Smooth muscle cell (in vitro differentiated cells): ENCODE data around the gene DNAH9. TPM values are rescaled to one million over a fixed set of nuclear protein-coding genes. Genes with fewer than 3 reads are reported as not detected.

Source experiments
- DNase-seq: peaks from one replicate; lab custom pipeline; 2025; ENCODE audit not compliant: unreplicated experiment; lab: John Stamatoyannopoulos, UW
- H2AFZ ChIP-seq: fragments of 200-600 bp; sonication (generic); 2 replicates; pipeline ENCODE4 v1.6.0; 2016; ENCODE audit warnings: antibody characterized with exemption, low read depth, mild to moderate bottlenecking
- H3F3A ChIP-seq: fragments of 200-600 bp; sonication (generic); 2 replicates; pipeline ENCODE4 v1.6.0; 2017; ENCODE audit warnings: antibody characterized with exemption, low read depth
- H3K27ac ChIP-seq: fragments of 200-600 bp; sonication (generic); 2 replicates; pipeline ENCODE4 v1.5.1; 2016; ENCODE audit warnings: low read depth, mild to moderate bottlenecking
- H3K27me3 ChIP-seq: fragments of 200-600 bp; sonication (generic); 2 replicates; pipeline ENCODE4 v1.6.1; 2016; ENCODE audit warnings: low read depth, mild to moderate bottlenecking
- H3K36me3 ChIP-seq: fragments of 200-600 bp; sonication (generic); 2 replicates; pipeline ENCODE4 v1.5.1; 2016; ENCODE audit warnings: low read depth
- H3K4me1 ChIP-seq: fragments of 200-600 bp; sonication (generic); 2 replicates; pipeline ENCODE4 v1.5.1; 2016; ENCODE audit warnings: low read depth
- H3K4me2 ChIP-seq: fragments of 200-600 bp; sonication (generic); 2 replicates; pipeline ENCODE4 v1.6.0; 2016; ENCODE audit warnings: mild to moderate bottlenecking
- H3K4me3 ChIP-seq: fragments of 200-600 bp; sonication (generic); 2 replicates; pipeline ENCODE4 v1.5.1; 2016; ENCODE audit warnings: mild to moderate bottlenecking
- H3K79me2 ChIP-seq: fragments of 200-600 bp; sonication (generic); 2 replicates; pipeline ENCODE4 v1.6.0; 2016; ENCODE audit warnings: low read depth, mild to moderate bottlenecking
- H3K9ac ChIP-seq: fragments of 200-600 bp; sonication (generic); 2 replicates; pipeline ENCODE4 v1.6.0; 2016; ENCODE audit warnings: low read depth
- H3K9me3 ChIP-seq: fragments of 200-600 bp; sonication (generic); replicated peaks from 2 replicates; pipeline ENCODE4 v1.5.1; 2016; ENCODE audit warnings: low read depth
- H4K20me1 ChIP-seq: fragments of 200-600 bp; sonication (generic); 2 replicates; pipeline ENCODE4 v1.6.0; 2016; ENCODE audit warnings: low read depth
- WGBS: methylation state at CpG from one replicate; pipeline ENCODE4 v1.1.7; 2016; ENCODE audit warnings: low lambda C conversion rate; 5-methylcytosine and 5-hydroxymethylcytosine counted together
- polyA plus RNA-seq: library from polyadenylated mRNA; unstranded; fragments of >200 nt; fragmentation: Nextera tagmentation; extraction: Ambion mirVana; gene quantifications from 2 replicates; pipeline ENCODE4 v1.2.1, GENCODE V29; 2016
- total RNA-seq: library from RNA; depleted of rRNA; stranded (reverse); fragments of >200 nt; gene quantifications from 2 replicates; pipeline ENCODE4 v1.2.3, GENCODE V29; 2014
- TF ChIP-seq, protein P1 (sequence below): fragments of 200-600 bp; sonication (generic); IDR thresholded peaks from 2 replicates; pipeline ENCODE4 v1.5.1; 2017; ENCODE audit warnings: borderline replicate concordance, mild to moderate bottlenecking, antibody characterized with exemption; ENCODE audit not compliant: insufficient read depth, poor library complexity, severe bottlenecking

DNAH9 gene
- total and polyA plus RNA-seq, 2 experiments from 2014 or later, result 0.30 to 0.49 TPM

DNA sequence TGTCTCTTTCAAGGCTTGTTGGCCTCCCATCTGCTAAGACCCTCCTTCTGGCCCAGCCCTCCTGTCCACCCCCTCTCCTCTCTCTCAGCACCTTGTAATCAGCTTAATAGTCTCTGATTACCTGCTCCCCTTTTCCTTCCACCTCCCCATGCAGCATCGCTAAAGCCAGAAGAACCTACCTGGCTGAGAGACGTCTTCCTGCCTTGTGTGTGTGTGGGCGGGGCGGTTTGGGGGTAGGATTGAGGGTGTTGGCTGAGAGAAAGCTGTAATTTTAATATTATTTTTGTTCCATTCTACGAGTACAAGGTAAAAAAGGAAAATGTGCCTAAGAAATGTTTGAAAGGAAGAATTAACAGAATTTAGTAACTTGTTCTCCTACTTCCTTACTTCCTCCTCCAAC is 3.4 kb downstream of the DNAH9 start:
- H3K4me3 ChIP-seq, result no peak overlapping the region
- H4K20me1 ChIP-seq, result no peaks in the 10 kb centered on the region
- no peaks in the 10 kb centered on the region for H3K4me1 ChIP-seq
- 80% methylated on average over 5 of the region's 5 CpGs for WGBS
- no peak overlapping the region for H3K9ac ChIP-seq
- TF ChIP-seq, protein P1, sequence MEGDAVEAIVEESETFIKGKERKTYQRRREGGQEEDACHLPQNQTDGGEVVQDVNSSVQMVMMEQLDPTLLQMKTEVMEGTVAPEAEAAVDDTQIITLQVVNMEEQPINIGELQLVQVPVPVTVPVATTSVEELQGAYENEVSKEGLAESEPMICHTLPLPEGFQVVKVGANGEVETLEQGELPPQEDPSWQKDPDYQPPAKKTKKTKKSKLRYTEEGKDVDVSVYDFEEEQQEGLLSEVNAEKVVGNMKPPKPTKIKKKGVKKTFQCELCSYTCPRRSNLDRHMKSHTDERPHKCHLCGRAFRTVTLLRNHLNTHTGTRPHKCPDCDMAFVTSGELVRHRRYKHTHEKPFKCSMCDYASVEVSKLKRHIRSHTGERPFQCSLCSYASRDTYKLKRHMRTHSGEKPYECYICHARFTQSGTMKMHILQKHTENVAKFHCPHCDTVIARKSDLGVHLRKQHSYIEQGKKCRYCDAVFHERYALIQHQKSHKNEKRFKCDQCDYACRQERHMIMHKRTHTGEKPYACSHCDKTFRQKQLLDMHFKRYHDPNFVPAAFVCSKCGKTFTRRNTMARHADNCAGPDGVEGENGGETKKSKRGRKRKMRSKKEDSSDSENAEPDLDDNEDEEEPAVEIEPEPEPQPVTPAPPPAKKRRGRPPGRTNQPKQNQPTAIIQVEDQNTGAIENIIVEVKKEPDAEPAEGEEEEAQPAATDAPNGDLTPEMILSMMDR, result no peak
- no peaks in the 10 kb centered on the region for H3K79me2 ChIP-seq
- no peaks in the 10 kb centered on the region for H3F3A ChIP-seq
- H2AFZ ChIP-seq, result no peak overlapping the region
- H3K27ac ChIP-seq, result no peak overlapping the region
- H3K27me3 ChIP-seq, result no peaks in the 10 kb centered on the region
- DNase-seq, result no peak
- H3K9me3 ChIP-seq, result no peaks in the 10 kb centered on the region
- no peaks in the 10 kb centered on the region for H3K36me3 ChIP-seq
- H3K4me2 ChIP-seq, result no peak overlapping the region

DNA sequence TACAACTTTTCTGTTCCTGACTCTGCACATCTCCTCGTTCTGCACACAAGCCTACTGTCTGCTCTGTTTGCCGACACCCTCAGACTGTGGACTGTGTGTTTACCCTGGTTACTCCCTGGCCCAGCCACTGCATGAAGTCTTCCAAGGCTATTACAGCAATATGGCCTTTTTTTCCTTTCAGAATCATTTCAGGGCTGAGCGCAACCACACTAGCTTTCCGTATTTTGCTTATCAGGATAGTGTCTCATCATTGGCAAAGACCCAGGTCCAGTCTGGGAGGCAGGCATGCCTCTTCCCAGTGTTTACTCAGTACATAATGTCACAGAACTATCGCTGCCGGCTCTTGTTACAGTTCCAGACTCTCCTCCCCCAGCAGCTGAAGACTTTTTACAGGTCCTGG is 10.1 kb downstream of the DNAH9 start:
- H3K9me3 ChIP-seq, result no peaks in the 10 kb centered on the region
- H3K27ac ChIP-seq, result peak overlapping the region; percentile 63
- peak overlapping the region; percentile 50 for H3K4me2 ChIP-seq
- H3K4me3 ChIP-seq, result peak overlapping the region; percentile 8
- peaks cover 11% of the 10 kb centered on the region for H3K4me1 ChIP-seq
- H3K9ac ChIP-seq, result no peak overlapping the region
- H4K20me1 ChIP-seq, result no peaks in the 10 kb centered on the region
- no peaks in the 10 kb centered on the region for H3K27me3 ChIP-seq
- H3K79me2 ChIP-seq, result no peaks in the 10 kb centered on the region
- WGBS, result 15% methylated on average over 6 of the region's 6 CpGs
- TF ChIP-seq, protein P1, result no peak
- peak overlapping the region; percentile 25 for H2AFZ ChIP-seq
- H3K36me3 ChIP-seq, result no peaks in the 10 kb centered on the region
- peak; percentile 14 for DNase-seq
- H3F3A ChIP-seq, result no peaks in the 10 kb centered on the region

DNA sequence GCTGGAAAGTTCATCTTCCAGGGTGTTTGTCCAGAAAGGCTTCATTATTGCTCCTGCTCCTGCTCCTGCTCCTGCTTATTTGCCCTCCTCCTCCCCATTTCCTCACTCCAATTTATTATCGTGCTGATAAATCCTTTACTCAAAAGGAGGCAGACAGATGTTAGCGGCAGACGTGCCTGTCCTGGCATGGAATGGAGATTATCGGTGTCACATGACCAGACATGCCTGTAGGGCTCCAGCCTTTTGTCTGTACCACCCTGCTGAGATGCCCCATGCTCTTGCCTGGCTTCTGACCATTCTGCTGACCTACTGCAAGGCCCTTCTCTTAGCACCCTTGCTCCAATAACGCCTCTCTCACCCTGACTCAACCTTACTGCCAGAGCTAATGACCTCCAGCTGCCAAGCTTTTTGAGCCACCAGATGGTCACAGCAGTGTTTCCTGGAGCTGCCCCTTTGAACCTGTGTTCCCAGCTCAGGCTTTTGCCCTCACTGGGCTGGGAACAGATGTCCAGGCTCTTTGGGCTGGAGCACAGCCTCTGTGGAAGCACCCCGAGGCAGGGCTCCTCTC is 12.8 kb downstream of the DNAH9 start:
- 67% methylated on average over 6 of the region's 6 CpGs for WGBS
- Histone ChIP-seq H3K4me1 (peaks cover 11% of the 10 kb centered on the region), H3K9ac (no peak overlapping the region), H4K20me1 (no peaks in the 10 kb centered on the region), H3K36me3 (no peaks in the 10 kb centered on the region), H3F3A (no peaks in the 10 kb centered on the region), H2AFZ (no peak overlapping the region), H3K79me2 (no peaks in the 10 kb centered on the region), H3K27me3 (no peaks in the 10 kb centered on the region), H3K9me3 (no peaks in the 10 kb centered on the region), H3K4me3 (no peak overlapping the region), H3K27ac (no peak overlapping the region), H3K4me2 (no peak overlapping the region)
- DNase-seq, result no peak
- TF ChIP-seq, protein P1, result no peak

DNA sequence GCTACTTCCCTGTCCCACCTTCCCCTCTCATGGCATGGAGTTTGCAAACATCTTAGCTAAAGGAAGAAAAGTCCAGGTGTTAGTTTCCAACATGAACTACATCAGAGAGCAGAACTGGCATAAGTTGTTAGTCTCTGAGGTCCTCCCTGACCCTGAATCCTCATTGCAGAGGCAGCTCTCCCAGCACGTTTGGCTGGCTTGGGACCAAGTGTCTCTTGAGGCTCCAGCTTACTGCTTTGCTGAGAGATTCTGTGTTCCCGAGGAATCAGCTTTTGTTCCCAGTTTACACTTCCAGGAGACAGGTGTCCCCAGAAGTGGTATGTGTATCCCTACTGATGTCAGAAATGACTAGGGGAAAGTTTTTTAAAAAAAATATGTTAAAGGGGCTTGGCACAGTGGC is 14.7 kb downstream of the DNAH9 start:
- no peaks in the 10 kb centered on the region for H3K79me2 ChIP-seq
- H3K9me3 ChIP-seq, result no peaks in the 10 kb centered on the region
- no peaks in the 10 kb centered on the region for H3K27me3 ChIP-seq
- H2AFZ ChIP-seq, result no peak overlapping the region
- H3K36me3 ChIP-seq, result no peaks in the 10 kb centered on the region
- H3K27ac ChIP-seq, result no peak overlapping the region
- H3K9ac ChIP-seq, result no peak overlapping the region
- DNase-seq, result no peak
- no peaks in the 10 kb centered on the region for H3F3A ChIP-seq
- no peaks in the 10 kb centered on the region for H4K20me1 ChIP-seq
- 75% methylated on average over 2 of the region's 2 CpGs for WGBS
- H3K4me3 ChIP-seq, result no peak overlapping the region
- H3K4me2 ChIP-seq, result no peak overlapping the region
- TF ChIP-seq, protein P1, result no peak
- H3K4me1 ChIP-seq, result peaks cover 11% of the 10 kb centered on the region
